IMR-90 (cell line): ENCODE results near the gene SP8. TPM values are rescaled to one million over a fixed set of nuclear protein-coding genes. Genes with fewer than 3 reads are reported as not detected.

ENCODE experiments used
- ATAC-seq: fragments of 200-7000 bp; cut with Tn5 transposase; 2 replicates; pipeline ENCODE4 v1.9.1; 2020; ENCODE audit warnings: low read depth, mild to moderate bottlenecking, moderate library complexity
- BruUV-seq: library from RNA; stranded (reverse); fragments of 400-500 nt; replicated peaks from 2 replicates; lab custom pipeline; 2021; lab: Mats Ljungman, UMichigan
- CTCF ChIA-PET: fragments of 300-600 bp; formaldehyde crosslinking; extraction: SDS; loops from one replicate; lab custom pipeline; 2021; ENCODE audit warnings: antibody characterized with exemption; lab: Yijun Ruan, JAX
- POLR2A ChIA-PET: fragments of 300-600 bp; sonication (Branson Sonifier 250); formaldehyde crosslinking; loops from one replicate; lab custom pipeline; 2022; ENCODE audit warnings: antibody characterized with exemption; ENCODE audit not compliant: unreplicated experiment; lab: Charles Lee
- DNase-seq: peaks from one replicate; pipeline ENCODE4 v3.0.0; 2013
- H2AFZ ChIP-seq: replicated peaks from 2 replicates; pipeline ENCODE3; 2013; ENCODE audit warnings: low read length, mild to moderate bottlenecking; ENCODE audit not compliant: poor library complexity
- H2AK5ac ChIP-seq: 2 replicates; pipeline ENCODE4 v1.6.1; 2013; ENCODE audit warnings: low read depth, low read length, inconsistent platforms
- H2AK9ac ChIP-seq: replicated peaks from 2 replicates; pipeline ENCODE3; 2013; ENCODE audit warnings: mild to moderate bottlenecking, low read depth, low read length, moderate library complexity; ENCODE audit not compliant: poor library complexity
- H2BK120ac ChIP-seq: 2 replicates; pipeline ENCODE4 v1.6.1; 2013; ENCODE audit warnings: low read depth, low read length, inconsistent platforms
- H2BK15ac ChIP-seq: 3 replicates; pipeline ENCODE4 v1.6.1; 2013; ENCODE audit warnings: low read depth, low read length, inconsistent platforms
- H2BK20ac ChIP-seq: 2 replicates; pipeline ENCODE4 v1.6.1; 2013; ENCODE audit warnings: low read depth, mild to moderate bottlenecking, inconsistent platforms, low read length, moderate library complexity
- H2BK5ac ChIP-seq: 2 replicates; pipeline ENCODE4 v1.6.1; 2013; ENCODE audit warnings: mild to moderate bottlenecking, low read depth, low read length, inconsistent platforms; ENCODE audit not compliant: poor library complexity, severe bottlenecking
- H3K14ac ChIP-seq: replicated peaks from 2 replicates; pipeline ENCODE4 v1.6.1; 2013; ENCODE audit warnings: low read depth, low read length, inconsistent platforms
- H3K18ac ChIP-seq: 2 replicates; pipeline ENCODE4 v1.6.1; 2013; ENCODE audit warnings: low read depth, low read length, control low read depth
- H3K23ac ChIP-seq: 2 replicates; pipeline ENCODE4 v1.6.1; 2013; ENCODE audit warnings: low read depth, low read length, inconsistent platforms
- H3K27ac ChIP-seq: 2 replicates; pipeline ENCODE4 v1.5.1; 2013; ENCODE audit warnings: mild to moderate bottlenecking, control low read depth, low read length; ENCODE audit not compliant: insufficient read depth
- H3K27me3 ChIP-seq: 2 replicates; pipeline ENCODE4 v1.6.1; 2013; ENCODE audit warnings: low read length; ENCODE audit not compliant: control insufficient read depth, insufficient read depth
- H3K36me3 ChIP-seq: 2 replicates; pipeline ENCODE4 v1.6.1; 2013; ENCODE audit warnings: low read length, mixed read lengths; ENCODE audit not compliant: control insufficient read depth, insufficient read depth
- H3K4ac ChIP-seq: 2 replicates; pipeline ENCODE4 v1.6.1; 2013; ENCODE audit warnings: low read depth, low read length, inconsistent platforms
- H3K4me1 ChIP-seq: 2 replicates; pipeline ENCODE4 v1.6.1; 2013; ENCODE audit warnings: low read length, mixed read lengths; ENCODE audit not compliant: control insufficient read depth, insufficient read depth
- H3K4me2 ChIP-seq: 2 replicates; pipeline ENCODE4 v1.6.1; 2013; ENCODE audit warnings: low read depth, mild to moderate bottlenecking, control low read depth, low read length, moderate library complexity
- H3K4me3 ChIP-seq: 2 replicates; pipeline ENCODE4 v1.5.1; 2013; ENCODE audit warnings: low read depth, mild to moderate bottlenecking, control low read depth, low read length, moderate library complexity; ENCODE audit not compliant: insufficient read depth
- H3K56ac ChIP-seq: 2 replicates; pipeline ENCODE4 v1.6.1; 2013; ENCODE audit warnings: low read length, inconsistent platforms; ENCODE audit not compliant: insufficient read depth; ENCODE audit errors: extremely low read depth
- H3K79me1 ChIP-seq, 2 experiments: 2 replicates each; pipeline ENCODE4 v1.6.1; 2013; ENCODE audit warnings: low read length in 2 of 2, inconsistent platforms in 1 of 2, low read depth in 1 of 2
- H3K9ac ChIP-seq: 2 replicates; pipeline ENCODE4 v1.6.1; 2013; ENCODE audit warnings: low read depth, low read length, control low read depth
- H3K9me1 ChIP-seq: 2 replicates; pipeline ENCODE4 v1.6.1; 2013; ENCODE audit warnings: low read length, inconsistent platforms; ENCODE audit not compliant: insufficient read depth
- H3K9me3 ChIP-seq: 2 replicates; pipeline ENCODE4 v1.6.1; 2013; ENCODE audit warnings: low read length; ENCODE audit not compliant: control insufficient read depth, insufficient read depth
- H4K20me1 ChIP-seq: 2 replicates; pipeline ENCODE4 v1.6.1; 2013; ENCODE audit warnings: low read length, inconsistent platforms; ENCODE audit not compliant: insufficient read depth
- H4K5ac ChIP-seq: 2 replicates; pipeline ENCODE4 v1.6.1; 2013; ENCODE audit warnings: mild to moderate bottlenecking, low read depth, low read length, control low read depth
- H4K8ac ChIP-seq, 2 experiments: 2 replicates each; pipeline ENCODE4 v1.6.1; 2013; ENCODE audit warnings: low read depth in 2 of 2, low read length in 2 of 2, control low read depth in 1 of 2, inconsistent platforms in 1 of 2
- H4K91ac ChIP-seq: 2 replicates; pipeline ENCODE4 v1.6.1; 2013; ENCODE audit warnings: low read depth, low read length, inconsistent platforms; ENCODE audit not compliant: insufficient read depth
- BHLHE40 ChIP-seq: fragments of 150-350 bp; IDR thresholded peaks from 2 replicates; pipeline ENCODE4 v1.6.1; 2016; ENCODE audit warnings: mild to moderate bottlenecking, low read depth, low read length
- CEBPB ChIP-seq: IDR thresholded peaks from 2 replicates; pipeline ENCODE4 v1.6.1; 2012; ENCODE audit warnings: low read depth, low read length, improper control_type of control experiment
- CHD1 ChIP-seq: IDR thresholded peaks from 2 replicates; pipeline ENCODE4 v1.6.1; 2012; ENCODE audit warnings: low read depth, low read length, improper control_type of control experiment
- MAFK ChIP-seq: IDR thresholded peaks from 2 replicates; pipeline ENCODE4 v1.6.1; 2012; ENCODE audit warnings: low read depth, low read length, improper control_type of control experiment
- RCOR1 ChIP-seq: IDR thresholded peaks from 2 replicates; pipeline ENCODE4 v1.6.1; 2012; ENCODE audit warnings: mild to moderate bottlenecking, low read length, improper control_type of control experiment; ENCODE audit not compliant: insufficient replicate concordance
- RFX5 ChIP-seq: IDR thresholded peaks from 2 replicates; pipeline ENCODE4 v1.8.0; 2012; ENCODE audit warnings: low read depth, mild to moderate bottlenecking, low read length, moderate library complexity
- WGBS, 2 experiments: methylation state at CpG; one replicate each; pipeline versions ENCODE4 v1.1.5 to v1.1.7; 2013; ENCODE audit warnings: missing lambda C conversion rate in 2 of 2; ENCODE audit not compliant: insufficient read length in 1 of 2; ENCODE audit errors: extremely low coverage in 2 of 2; 5-methylcytosine and 5-hydroxymethylcytosine counted together
- dilution Hi-C: fragments of 300-500 bp; cut with HindIII; formaldehyde crosslinking; loops from one replicate; pipeline ENCODE4 v1.14.3; 2018; ENCODE audit warnings: low sequenced_read_pairs; ENCODE audit not compliant: unreplicated experiment
- in situ Hi-C: fragments of 300-500 bp; cut with MboI; formaldehyde crosslinking; loops from 3 replicates; pipeline ENCODE4 v1.14.3; 2019; ENCODE audit warnings: low sequenced_read_pairs, inconsistent platforms, mixed read lengths
- intact Hi-C: fragments of 100-400 bp; cut with micrococcal nuclease; formaldehyde crosslinking; loops from 2 replicates; pipeline ENCODE4 v1.10.0; 2022
- polyA plus RNA-seq, 3 experiments: library from polyadenylated mRNA; depleted of rRNA; stranded (reverse); fragments of >200 nt; gene quantifications; 2 replicates each; pipeline ENCODE4 v1.2.3, GENCODE V29; 2012; ENCODE audit warnings: low replicate concordance in 1 of 3
- total RNA-seq: library from RNA; depleted of rRNA; stranded (reverse); fragments of >200 nt; gene quantifications from 2 replicates; pipeline ENCODE4 v1.2.3, GENCODE V29; 2012

Gene SP8
- total and polyA plus RNA-seq, 2 of the 4 experiments (the other 2 are of a cell fraction), result not detected

DNA sequence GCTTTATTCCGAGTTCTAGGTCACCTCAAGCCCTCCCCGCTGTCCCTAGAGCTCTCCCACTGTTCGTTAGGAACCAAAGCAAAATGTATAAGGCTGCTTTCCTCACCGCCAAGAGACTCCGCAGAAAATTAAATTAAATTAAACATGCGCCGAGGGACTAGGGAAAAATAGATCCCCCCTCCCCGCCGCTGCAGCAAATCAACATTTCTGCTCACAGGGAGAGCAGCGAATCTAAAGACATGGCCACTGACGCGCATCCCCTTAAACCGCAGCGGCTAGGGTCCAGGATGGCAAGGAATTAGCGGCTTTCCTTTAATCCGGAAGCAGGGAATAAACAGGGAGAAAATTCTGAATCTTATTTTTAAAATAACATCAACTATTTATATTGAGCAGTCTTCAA is 7.6 kb downstream of the SP8 start:
- dilution Hi-C loops, result no loop called here
- CTCF ChIA-PET, result no interaction called here
- no peak for ATAC-seq

More for the DNA sequence above, 7.6 kb downstream of the SP8 start:
- Histone ChIP-seq H3K9me3 (no peaks in the 10 kb centered on the region), H2BK120ac (no peak overlapping the region), H2AK9ac (no peak overlapping the region), H3K27me3 (peaks cover 52% of the 10 kb centered on the region), H3K4me3 (no peak overlapping the region), H3K36me3 (no peaks in the 10 kb centered on the region), H3K9ac (no peak overlapping the region), H3K18ac (no peak overlapping the region), H3K56ac (no peak overlapping the region), H4K8ac (no peak overlapping the region), H4K5ac (no peak overlapping the region), H3K23ac (no peak overlapping the region), H4K91ac (no peak overlapping the region), H2BK5ac (no peak overlapping the region), H2AFZ (no peak overlapping the region), H4K20me1 (no peaks in the 10 kb centered on the region), H2BK15ac (no peak overlapping the region), H3K14ac (no peak overlapping the region), H3K4me2 (no peak overlapping the region), H2BK20ac (no peak overlapping the region), H3K9me1 (no peaks in the 10 kb centered on the region), H3K4me1 (no peaks in the 10 kb centered on the region), H3K79me1 (no peaks in the 10 kb centered on the region), H2AK5ac (no peak overlapping the region), H3K4ac (no peak overlapping the region), H3K27ac (no peak overlapping the region)
- BruUV-seq, result no TSS peak
- in situ Hi-C loops (loop anchor here (10.0 kb wide), 2 partner anchors 726 to 1226 kb away; no protein-coding TSS in a partner anchor), intact Hi-C loops (loop anchor here (2.0 to 5.0 kb wide), 3 partner anchors 476 to 1303 kb away; no protein-coding TSS in a partner anchor)
- DNase-seq, result no peak
- POLR2A ChIA-PET, result no interaction called here
- TF ChIP-seq RFX5 (no peak), RCOR1 (no peak), MAFK (no peak), CEBPB (no peak), BHLHE40 (no peak), CHD1 (no peak)
- WGBS, 2 experiments, result 0% methylated on average over 2 of the region's 16 CpGs; no CpG with 5 or more reads in 1 of the 2 experiments
